ENCODE data around the gene RNASE9.
"Not testable (repeated sequence)": the region's sequence is repeated elsewhere in the genome, so short reads cannot be mapped to it uniquely, and the experiment has no call there.

Gene RNASE9

DNA sequence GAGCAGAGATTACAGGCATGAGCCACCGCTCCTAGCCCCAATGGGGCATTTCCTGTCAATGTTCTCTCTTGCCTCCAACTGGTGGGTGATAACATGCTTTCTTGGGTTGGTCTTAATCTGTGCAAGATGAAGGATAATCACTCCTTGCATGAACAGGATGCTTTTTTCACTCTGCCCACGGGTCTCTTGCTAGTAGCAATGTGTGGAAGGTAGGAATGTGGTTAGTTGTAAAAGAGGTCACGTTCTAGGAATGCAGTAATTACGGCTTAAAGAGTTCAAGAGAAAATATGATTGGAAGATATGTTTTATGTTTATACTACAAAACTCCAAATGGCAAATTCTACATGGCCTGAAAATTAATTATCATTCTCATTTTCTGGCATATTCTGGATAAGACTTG is 45.0 kb downstream of the RNASE9 start:
- no peak for DNase-seq

DNA sequence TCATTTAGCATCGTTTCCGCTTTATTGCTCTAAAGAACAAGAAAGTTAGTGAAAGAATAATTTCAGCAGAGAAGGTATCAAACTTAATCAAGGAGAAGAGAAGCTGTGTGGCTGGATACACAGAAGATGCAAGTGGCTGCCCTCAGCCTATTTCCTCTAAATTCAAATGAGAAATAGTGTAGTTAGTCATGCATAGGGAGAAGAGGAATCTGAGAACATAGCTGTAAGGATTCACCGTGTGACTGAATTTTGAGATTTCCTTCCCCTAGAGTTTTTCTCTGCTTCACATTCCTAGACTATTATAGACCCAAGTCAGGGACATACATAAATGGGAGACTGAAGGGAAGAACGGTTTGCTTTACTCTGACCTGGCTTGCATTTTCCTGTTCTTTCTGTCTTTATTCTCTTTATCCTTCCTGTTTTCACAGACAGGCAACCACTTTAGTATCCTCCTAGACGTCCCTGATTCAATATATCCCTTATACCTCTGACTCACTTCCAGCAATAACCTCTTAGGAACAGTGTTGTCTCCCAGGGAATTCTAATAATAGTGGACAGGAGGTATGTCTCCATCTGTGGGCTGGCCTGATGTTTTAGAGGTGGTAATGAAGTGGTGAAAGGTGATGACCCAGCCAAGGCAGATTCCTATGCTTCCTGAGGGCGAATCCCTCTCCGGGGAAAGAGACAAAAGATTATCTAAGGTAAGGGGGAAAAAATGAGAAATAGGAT is 48.5 kb downstream of the RNASE9 start:
- DNase-seq: no peak

DNA sequence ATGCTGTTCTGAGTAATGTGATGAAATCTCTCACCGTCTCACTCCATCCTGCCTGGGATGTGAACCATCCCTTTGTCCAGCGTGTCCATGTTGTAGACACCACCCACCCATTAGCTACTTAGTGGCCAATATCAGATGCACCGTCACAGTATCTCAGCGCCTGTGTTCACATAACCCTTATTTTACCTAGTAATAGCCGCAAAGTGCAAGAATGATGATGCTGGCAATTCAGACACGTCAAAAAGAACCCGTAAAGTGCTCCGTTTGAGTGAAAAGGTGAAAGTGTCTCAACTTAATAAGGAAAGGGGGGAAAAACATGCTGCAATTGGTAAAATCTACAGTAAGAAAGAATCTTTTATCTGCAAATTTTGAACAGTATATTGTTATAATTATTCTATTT is 52.5 kb downstream of the RNASE9 start:
- DNase-seq: no peak

DNA sequence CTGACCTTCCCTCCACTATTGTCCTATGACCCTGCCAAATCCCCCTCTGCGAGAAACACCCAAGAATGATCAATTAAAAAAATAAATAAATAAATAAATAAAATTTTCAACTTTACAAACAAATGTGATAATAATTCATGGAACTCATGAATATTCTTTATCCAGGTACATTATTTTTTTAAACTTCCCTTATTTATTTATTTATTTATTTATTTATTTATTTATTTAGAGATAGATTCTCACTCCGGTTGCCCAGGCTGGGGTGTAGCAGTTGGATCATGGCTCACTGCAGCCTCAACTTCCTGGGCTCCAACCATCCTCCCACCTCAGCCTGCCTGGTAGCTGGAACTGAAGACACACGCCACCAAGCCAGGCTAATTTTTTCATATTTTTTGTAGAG is 53.3 kb downstream of the RNASE9 start:
- not testable (repeated sequence) for DNase-seq

DNA sequence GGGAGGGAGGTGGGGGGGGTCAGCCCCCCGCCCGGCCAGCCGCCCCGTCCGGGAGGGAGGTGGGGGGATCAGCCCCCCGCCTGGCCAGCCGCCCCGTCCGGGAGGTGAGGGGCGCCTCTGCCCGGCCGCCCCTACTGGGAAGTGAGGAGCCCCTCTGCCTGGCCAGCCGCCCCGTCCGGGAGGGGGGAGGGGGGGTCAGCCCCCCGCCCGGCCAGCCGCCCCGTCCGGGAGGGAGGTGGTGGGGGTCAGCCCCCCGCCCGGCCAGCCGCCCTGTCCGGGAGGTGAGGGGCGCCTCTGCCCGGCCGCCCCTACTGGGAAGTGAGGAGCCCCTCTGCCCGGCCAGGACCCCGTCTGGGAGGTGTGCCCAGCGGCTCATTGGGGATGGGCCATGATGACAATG is 54.1 kb downstream of the RNASE9 start:
- DNase-seq: not testable (repeated sequence)

DNA sequence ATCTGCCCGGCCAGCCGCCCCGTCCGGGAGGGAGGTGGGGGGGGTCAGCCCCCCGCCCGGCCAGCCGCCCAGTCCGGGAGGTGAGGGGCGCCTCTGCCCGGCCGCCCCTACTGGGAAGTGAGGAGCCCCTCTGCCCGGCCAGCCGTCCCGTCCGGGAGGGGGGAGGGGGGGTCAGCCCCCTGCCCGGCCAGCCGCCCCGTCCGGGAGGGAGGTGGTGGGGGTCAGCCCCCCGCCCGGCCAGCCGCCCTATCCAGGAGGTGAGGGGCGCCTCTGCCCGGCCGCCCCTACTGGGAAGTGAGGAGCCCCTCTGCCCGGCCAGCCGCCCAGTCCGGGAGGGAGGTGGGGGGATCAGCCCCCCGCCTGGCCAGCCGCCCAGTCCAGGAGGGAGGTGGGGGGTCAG is 54.6 kb downstream of the RNASE9 start:
- not testable (repeated sequence) for DNase-seq

Data from NCI-H748 treated with DMSO at 0.1 percent for 48 hours (cell line).